IMR-90 (cell line): ENCODE measurements around the gene GPATCH8. TPM values are rescaled to one million over a fixed set of nuclear protein-coding genes. Genes with fewer than 3 reads are reported as not detected.

Source experiments
- ATAC-seq: fragments of 200-7000 bp; cut with Tn5 transposase; 2 replicates; pipeline ENCODE4 v1.9.1; 2020; ENCODE audit warnings: low read depth, mild to moderate bottlenecking, moderate library complexity
- BruUV-seq: library from RNA; stranded (reverse); fragments of 400-500 nt; replicated peaks from 2 replicates; lab custom pipeline; 2021; lab: Mats Ljungman, UMichigan
- CTCF ChIA-PET: fragments of 300-600 bp; formaldehyde crosslinking; extraction: SDS; loops from one replicate; lab custom pipeline; 2021; ENCODE audit warnings: antibody characterized with exemption; lab: Yijun Ruan, JAX
- POLR2A ChIA-PET: fragments of 300-600 bp; sonication (Branson Sonifier 250); formaldehyde crosslinking; loops from one replicate; lab custom pipeline; 2022; ENCODE audit warnings: antibody characterized with exemption; ENCODE audit not compliant: unreplicated experiment; lab: Charles Lee
- DNase-seq: peaks from one replicate; pipeline ENCODE4 v3.0.0; 2013
- H2AFZ ChIP-seq: replicated peaks from 2 replicates; pipeline ENCODE3; 2013; ENCODE audit warnings: low read length, mild to moderate bottlenecking; ENCODE audit not compliant: poor library complexity
- H2AK5ac ChIP-seq: 2 replicates; pipeline ENCODE4 v1.6.1; 2013; ENCODE audit warnings: low read depth, low read length, inconsistent platforms
- H2AK9ac ChIP-seq: replicated peaks from 2 replicates; pipeline ENCODE3; 2013; ENCODE audit warnings: mild to moderate bottlenecking, low read depth, low read length, moderate library complexity; ENCODE audit not compliant: poor library complexity
- H2BK120ac ChIP-seq: 2 replicates; pipeline ENCODE4 v1.6.1; 2013; ENCODE audit warnings: low read depth, low read length, inconsistent platforms
- H2BK15ac ChIP-seq: 3 replicates; pipeline ENCODE4 v1.6.1; 2013; ENCODE audit warnings: low read depth, low read length, inconsistent platforms
- H2BK20ac ChIP-seq: 2 replicates; pipeline ENCODE4 v1.6.1; 2013; ENCODE audit warnings: low read depth, mild to moderate bottlenecking, inconsistent platforms, low read length, moderate library complexity
- H2BK5ac ChIP-seq: 2 replicates; pipeline ENCODE4 v1.6.1; 2013; ENCODE audit warnings: mild to moderate bottlenecking, low read depth, low read length, inconsistent platforms; ENCODE audit not compliant: poor library complexity, severe bottlenecking
- H3K14ac ChIP-seq: replicated peaks from 2 replicates; pipeline ENCODE4 v1.6.1; 2013; ENCODE audit warnings: low read depth, low read length, inconsistent platforms
- H3K18ac ChIP-seq: 2 replicates; pipeline ENCODE4 v1.6.1; 2013; ENCODE audit warnings: low read depth, low read length, control low read depth
- H3K23ac ChIP-seq: 2 replicates; pipeline ENCODE4 v1.6.1; 2013; ENCODE audit warnings: low read depth, low read length, inconsistent platforms
- H3K27ac ChIP-seq: 2 replicates; pipeline ENCODE4 v1.5.1; 2013; ENCODE audit warnings: mild to moderate bottlenecking, control low read depth, low read length; ENCODE audit not compliant: insufficient read depth
- H3K27me3 ChIP-seq: 2 replicates; pipeline ENCODE4 v1.6.1; 2013; ENCODE audit warnings: low read length; ENCODE audit not compliant: control insufficient read depth, insufficient read depth
- H3K36me3 ChIP-seq: 2 replicates; pipeline ENCODE4 v1.6.1; 2013; ENCODE audit warnings: low read length, mixed read lengths; ENCODE audit not compliant: control insufficient read depth, insufficient read depth
- H3K4ac ChIP-seq: 2 replicates; pipeline ENCODE4 v1.6.1; 2013; ENCODE audit warnings: low read depth, low read length, inconsistent platforms
- H3K4me1 ChIP-seq: 2 replicates; pipeline ENCODE4 v1.6.1; 2013; ENCODE audit warnings: low read length, mixed read lengths; ENCODE audit not compliant: control insufficient read depth, insufficient read depth
- H3K4me2 ChIP-seq: 2 replicates; pipeline ENCODE4 v1.6.1; 2013; ENCODE audit warnings: low read depth, mild to moderate bottlenecking, control low read depth, low read length, moderate library complexity
- H3K4me3 ChIP-seq: 2 replicates; pipeline ENCODE4 v1.5.1; 2013; ENCODE audit warnings: low read depth, mild to moderate bottlenecking, control low read depth, low read length, moderate library complexity; ENCODE audit not compliant: insufficient read depth
- H3K56ac ChIP-seq: 2 replicates; pipeline ENCODE4 v1.6.1; 2013; ENCODE audit warnings: low read length, inconsistent platforms; ENCODE audit not compliant: insufficient read depth; ENCODE audit errors: extremely low read depth
- H3K79me1 ChIP-seq, 2 experiments: 2 replicates each; pipeline ENCODE4 v1.6.1; 2013; ENCODE audit warnings: low read length in 2 of 2, inconsistent platforms in 1 of 2, low read depth in 1 of 2
- H3K9ac ChIP-seq: 2 replicates; pipeline ENCODE4 v1.6.1; 2013; ENCODE audit warnings: low read depth, low read length, control low read depth
- H3K9me1 ChIP-seq: 2 replicates; pipeline ENCODE4 v1.6.1; 2013; ENCODE audit warnings: low read length, inconsistent platforms; ENCODE audit not compliant: insufficient read depth
- H3K9me3 ChIP-seq: 2 replicates; pipeline ENCODE4 v1.6.1; 2013; ENCODE audit warnings: low read length; ENCODE audit not compliant: control insufficient read depth, insufficient read depth
- H4K20me1 ChIP-seq: 2 replicates; pipeline ENCODE4 v1.6.1; 2013; ENCODE audit warnings: low read length, inconsistent platforms; ENCODE audit not compliant: insufficient read depth
- H4K5ac ChIP-seq: 2 replicates; pipeline ENCODE4 v1.6.1; 2013; ENCODE audit warnings: mild to moderate bottlenecking, low read depth, low read length, control low read depth
- H4K8ac ChIP-seq, 2 experiments: 2 replicates each; pipeline ENCODE4 v1.6.1; 2013; ENCODE audit warnings: low read depth in 2 of 2, low read length in 2 of 2, control low read depth in 1 of 2, inconsistent platforms in 1 of 2
- H4K91ac ChIP-seq: 2 replicates; pipeline ENCODE4 v1.6.1; 2013; ENCODE audit warnings: low read depth, low read length, inconsistent platforms; ENCODE audit not compliant: insufficient read depth
- BHLHE40 ChIP-seq: fragments of 150-350 bp; IDR thresholded peaks from 2 replicates; pipeline ENCODE4 v1.6.1; 2016; ENCODE audit warnings: mild to moderate bottlenecking, low read depth, low read length
- CEBPB ChIP-seq: IDR thresholded peaks from 2 replicates; pipeline ENCODE4 v1.6.1; 2012; ENCODE audit warnings: low read depth, low read length, improper control_type of control experiment
- CHD1 ChIP-seq: IDR thresholded peaks from 2 replicates; pipeline ENCODE4 v1.6.1; 2012; ENCODE audit warnings: low read depth, low read length, improper control_type of control experiment
- FOS ChIP-seq: fragments of 150-350 bp; IDR thresholded peaks from 2 replicates; pipeline ENCODE4 v1.6.1; 2016; ENCODE audit warnings: low read depth, low read length
- MAFK ChIP-seq: IDR thresholded peaks from 2 replicates; pipeline ENCODE4 v1.6.1; 2012; ENCODE audit warnings: low read depth, low read length, improper control_type of control experiment
- MAZ ChIP-seq: IDR thresholded peaks from 2 replicates; pipeline ENCODE4 v1.6.1; 2012; ENCODE audit warnings: low read depth, mild to moderate bottlenecking, low read length, improper control_type of control experiment, moderate library complexity, borderline replicate concordance
- MXI1 ChIP-seq: IDR thresholded peaks from 2 replicates; pipeline ENCODE4 v1.6.1; 2012; ENCODE audit warnings: low read depth, mild to moderate bottlenecking, low read length, moderate library complexity, borderline replicate concordance
- RCOR1 ChIP-seq: IDR thresholded peaks from 2 replicates; pipeline ENCODE4 v1.6.1; 2012; ENCODE audit warnings: mild to moderate bottlenecking, low read length, improper control_type of control experiment; ENCODE audit not compliant: insufficient replicate concordance
- RFX5 ChIP-seq: IDR thresholded peaks from 2 replicates; pipeline ENCODE4 v1.8.0; 2012; ENCODE audit warnings: low read depth, mild to moderate bottlenecking, low read length, moderate library complexity
- SMC3 ChIP-seq: fragments of 150-350 bp; IDR thresholded peaks from 2 replicates; pipeline ENCODE4 v1.6.1; 2016; ENCODE audit warnings: low read depth, mild to moderate bottlenecking, antibody characterized with exemption, low read length, moderate library complexity
- USF2 ChIP-seq: fragments of 150-350 bp; IDR thresholded peaks from 2 replicates; pipeline ENCODE4 v1.6.1; 2017; ENCODE audit warnings: mild to moderate bottlenecking, antibody characterized with exemption, low read length, low read depth
- WGBS, 2 experiments: methylation state at CpG; one replicate each; pipeline versions ENCODE4 v1.1.5 to v1.1.7; 2013; ENCODE audit warnings: missing lambda C conversion rate in 2 of 2; ENCODE audit not compliant: insufficient read length in 1 of 2; ENCODE audit errors: extremely low coverage in 2 of 2; 5-methylcytosine and 5-hydroxymethylcytosine counted together
- dilution Hi-C: fragments of 300-500 bp; cut with HindIII; formaldehyde crosslinking; loops from one replicate; pipeline ENCODE4 v1.14.3; 2018; ENCODE audit warnings: low sequenced_read_pairs; ENCODE audit not compliant: unreplicated experiment
- in situ Hi-C: fragments of 300-500 bp; cut with MboI; formaldehyde crosslinking; loops from 3 replicates; pipeline ENCODE4 v1.14.3; 2019; ENCODE audit warnings: low sequenced_read_pairs, inconsistent platforms, mixed read lengths
- intact Hi-C: fragments of 100-400 bp; cut with micrococcal nuclease; formaldehyde crosslinking; loops from 2 replicates; pipeline ENCODE4 v1.10.0; 2022
- polyA plus RNA-seq, 3 experiments: library from polyadenylated mRNA; depleted of rRNA; stranded (reverse); fragments of >200 nt; gene quantifications; 2 replicates each; pipeline ENCODE4 v1.2.3, GENCODE V29; 2012; ENCODE audit warnings: low replicate concordance in 1 of 3
- total RNA-seq: library from RNA; depleted of rRNA; stranded (reverse); fragments of >200 nt; gene quantifications from 2 replicates; pipeline ENCODE4 v1.2.3, GENCODE V29; 2012

The GPATCH8 gene
- total and polyA plus RNA-seq, 2 of the 4 experiments (the other 2 are of a cell fraction), result 8.8 to 13.2 TPM

DNA sequence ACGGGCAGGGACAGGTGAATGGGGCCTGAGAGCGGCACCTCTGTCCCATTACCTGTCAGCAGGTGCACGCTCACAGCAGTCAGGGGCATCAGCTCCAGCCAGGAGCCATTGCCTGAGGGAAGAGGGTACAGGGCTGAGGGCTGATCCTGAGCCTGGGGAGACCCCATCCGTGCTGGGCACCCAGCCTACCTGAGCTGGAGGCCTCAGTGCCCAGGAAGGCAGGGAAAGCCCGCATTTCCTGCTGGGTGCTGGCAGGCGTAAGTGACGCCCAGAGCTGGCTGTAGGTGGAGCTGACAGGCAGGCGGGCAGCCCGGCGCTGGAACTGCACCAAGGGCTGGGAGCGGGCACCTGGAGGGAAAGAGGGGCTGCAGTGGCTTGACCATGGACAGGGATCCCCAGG is 147.0 kb downstream of the GPATCH8 start:
- no peak overlapping the region for H4K5ac ChIP-seq
- no peak overlapping the region for H4K91ac ChIP-seq
- no peak overlapping the region for H3K9ac ChIP-seq
- H3K4me1 ChIP-seq, result peaks cover 9% of the 10 kb centered on the region
- TF ChIP-seq CEBPB (no peak), BHLHE40 (no peak), MAFK (no peak), MXI1 (no peak), USF2 (no peak), FOS (no peak), RFX5 (no peak), RCOR1 (no peak), MAZ (no peak), CHD1 (no peak), SMC3 (no peak)
- no peak for ATAC-seq
- no peak overlapping the region for H2AFZ ChIP-seq
- no peak overlapping the region for H2BK5ac ChIP-seq
- H3K27ac ChIP-seq, result no peak overlapping the region
- no peak overlapping the region for H3K56ac ChIP-seq
- BruUV-seq, result no TSS peak
- DNase-seq, result no peak
- no peak overlapping the region for H3K4ac ChIP-seq
- H2AK9ac ChIP-seq, result no peak overlapping the region
- no peak overlapping the region for H2AK5ac ChIP-seq
- H4K20me1 ChIP-seq, result peaks cover 11% of the 10 kb centered on the region
- H3K4me2 ChIP-seq, result no peak overlapping the region
- ChIA-PET POLR2A (no interaction called here), CTCF (no interaction called here)
- in situ Hi-C loops (no loop called here), intact Hi-C loops (no loop called here), dilution Hi-C loops (no loop called here)
- H3K4me3 ChIP-seq, result no peak overlapping the region
- no peak overlapping the region for H4K8ac ChIP-seq
- no peak overlapping the region for H2BK15ac ChIP-seq
- H3K27me3 ChIP-seq, result no peaks in the 10 kb centered on the region
- H3K36me3 ChIP-seq, result peaks cover 32% of the 10 kb centered on the region
- H3K14ac ChIP-seq, result no peak overlapping the region
- no peak overlapping the region for H2BK120ac ChIP-seq
- no peak overlapping the region for H3K18ac ChIP-seq
- no peak overlapping the region for H3K23ac ChIP-seq
- H3K9me1 ChIP-seq, result peaks cover 4% of the 10 kb centered on the region; the same call in 1 of the 2 replicates
- H3K79me1 ChIP-seq, result peaks cover 0 to 8% of the 10 kb centered on the region in 2 experiments; a peak in 1 of 4 replicates
- WGBS, 2 experiments, result 88% methylated on average over 8 of the region's 11 CpGs; no CpG with 5 or more reads in 1 of the 2 experiments
- H3K9me3 ChIP-seq, result no peaks in the 10 kb centered on the region
- no peak overlapping the region for H2BK20ac ChIP-seq
